Inflammatory macrophage treated with lipopolysaccharide for 4 hours (primary cell): ENCODE data around the gene UNC45B.
"Not testable (repeated sequence)": the region's sequence is repeated elsewhere in the genome, so short reads cannot be mapped to it uniquely, and the experiment has no call there.

ENCODE experiments used
- DNase-seq: peaks from one replicate; pipeline ENCODE4 v3.0.0-alpha.2; 2020

The UNC45B gene

GRCh38 chr17:35141681-35142466, 5.7 kb upstream of the UNC45B start, which contains the start of gene NLE1:
Gene NLE1 (minus strand): TSS chr17:35142303. CDS start chr17:35142275, 28 bp downstream.
- DNase-seq: peak; percentile 69

DNA sequence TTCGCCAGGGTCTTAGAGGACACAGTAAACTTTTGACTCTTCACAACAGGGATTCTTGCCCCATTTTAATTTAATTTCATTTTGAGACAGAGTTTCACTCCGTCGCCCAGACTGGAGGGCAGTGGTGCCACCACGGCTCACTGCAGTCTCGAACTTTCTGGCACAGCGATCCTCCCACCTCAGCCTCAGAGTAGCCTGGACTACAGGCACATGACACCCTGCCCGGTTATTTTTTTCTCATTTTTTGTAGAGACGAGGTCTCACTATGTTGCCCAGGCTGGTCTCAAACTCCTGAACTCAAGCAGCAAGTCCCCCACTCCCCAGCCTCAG, 5.2 kb upstream of the UNC45B start:
- no peak for DNase-seq

- DNase-seq: no peak
Measured at GRCh38 chr17:35144840-35145239, 2.8 kb upstream of the UNC45B start.

- no peak for DNase-seq
Measured at GRCh38 chr17:35146214-35146833, 1.3 kb upstream of the UNC45B start.

GRCh38 chr17:35148144-35148543, 527 bp downstream of the UNC45B start:
- no peak for DNase-seq

DNA sequence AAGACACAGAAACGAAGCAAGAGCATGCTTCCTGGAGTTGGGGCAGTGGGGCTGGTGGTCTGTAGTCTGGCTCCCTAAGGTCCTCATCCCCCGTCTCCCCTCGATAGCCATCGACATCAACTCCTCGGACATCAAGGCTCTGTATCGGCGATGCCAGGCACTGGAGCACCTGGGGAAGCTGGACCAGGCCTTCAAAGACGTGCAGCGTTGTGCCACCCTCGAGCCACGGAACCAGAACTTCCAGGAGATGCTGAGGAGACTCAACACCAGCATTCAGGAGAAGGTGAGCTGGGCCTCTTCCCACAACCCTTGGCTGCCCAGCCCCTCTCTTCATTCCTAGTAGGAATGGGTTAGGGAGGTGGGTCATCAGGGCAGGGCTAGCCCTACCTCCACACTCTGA, 2.3 kb downstream of the UNC45B start:
- no peak for DNase-seq

DNA sequence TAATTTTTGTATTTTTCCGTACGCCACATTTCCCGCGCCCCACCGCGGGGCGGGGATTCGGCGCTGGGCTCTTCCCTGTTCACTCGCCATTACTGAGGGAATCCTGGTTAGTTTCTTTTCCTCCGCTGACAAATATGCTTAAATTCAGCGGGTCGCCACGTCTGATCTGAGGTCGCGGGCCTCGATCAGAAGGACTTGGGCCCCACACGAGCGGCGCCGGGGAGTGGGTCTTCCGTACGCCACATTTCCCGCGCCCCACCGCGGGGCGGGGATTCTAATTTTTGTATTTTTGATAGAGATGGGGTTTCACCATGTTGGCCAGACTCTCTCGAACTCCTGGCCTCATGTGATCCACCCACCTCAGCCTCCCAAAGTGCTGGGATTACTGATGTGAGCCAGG, 3.5 kb downstream of the UNC45B start:
- DNase-seq: not testable (repeated sequence)

DNA sequence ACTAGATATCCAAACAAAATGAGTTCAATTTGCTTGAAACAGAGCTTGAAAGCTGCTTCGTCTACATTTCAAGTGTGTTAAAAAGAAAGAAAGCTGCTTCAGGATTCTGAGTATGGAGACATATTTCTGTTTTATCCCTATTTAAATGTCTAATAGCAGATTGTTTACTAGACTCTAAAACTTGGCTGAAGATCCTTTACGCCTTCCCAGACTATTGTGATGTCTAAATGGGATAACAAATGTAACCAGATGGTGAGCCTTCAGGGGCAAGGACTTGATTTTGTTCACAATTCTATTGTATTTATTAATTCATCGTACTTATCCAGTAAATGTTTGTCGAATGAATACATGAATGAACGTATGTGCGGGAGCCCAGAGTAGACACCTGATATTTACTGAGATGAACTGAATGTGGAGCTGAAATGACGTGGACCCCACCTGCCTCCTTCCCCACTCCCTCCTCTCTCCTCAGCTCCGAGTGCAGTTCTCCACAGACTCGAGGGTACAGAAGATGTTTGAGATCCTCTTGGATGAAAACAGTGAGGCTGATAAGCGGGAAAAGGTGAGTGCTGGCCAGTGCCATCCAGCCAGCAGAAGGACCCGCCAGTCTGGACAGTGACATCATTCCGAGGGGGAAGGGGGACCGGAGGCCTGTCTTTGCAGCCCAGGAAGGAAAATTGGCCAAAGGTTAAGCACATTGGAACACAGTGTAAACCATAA, 5.0 kb downstream of the UNC45B start:
- DNase-seq: no peak

GRCh38 chr17:35154196-35155165, 6.9 kb downstream of the UNC45B start:
- DNase-seq: no peak

DNA sequence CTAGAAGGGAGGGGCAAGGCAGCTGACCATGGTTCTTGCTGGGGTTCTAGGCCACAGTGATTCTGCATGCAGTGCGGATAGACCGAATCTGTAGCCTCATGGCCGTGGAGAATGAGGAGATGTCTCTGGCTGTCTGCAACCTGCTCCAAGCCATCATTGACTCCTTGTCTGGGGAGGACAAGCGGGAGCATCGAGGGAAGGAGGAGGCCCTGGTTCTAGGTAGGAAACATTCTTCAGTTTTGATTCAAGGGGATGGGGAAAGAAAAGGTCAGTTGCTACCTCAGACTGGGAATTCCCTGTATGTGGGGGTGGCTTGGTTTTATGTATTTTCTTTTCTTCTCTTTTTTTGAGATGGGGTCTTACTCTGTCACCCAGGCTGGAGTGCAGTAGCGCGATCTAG, 7.6 kb downstream of the UNC45B start:
- DNase-seq: no peak

DNA sequence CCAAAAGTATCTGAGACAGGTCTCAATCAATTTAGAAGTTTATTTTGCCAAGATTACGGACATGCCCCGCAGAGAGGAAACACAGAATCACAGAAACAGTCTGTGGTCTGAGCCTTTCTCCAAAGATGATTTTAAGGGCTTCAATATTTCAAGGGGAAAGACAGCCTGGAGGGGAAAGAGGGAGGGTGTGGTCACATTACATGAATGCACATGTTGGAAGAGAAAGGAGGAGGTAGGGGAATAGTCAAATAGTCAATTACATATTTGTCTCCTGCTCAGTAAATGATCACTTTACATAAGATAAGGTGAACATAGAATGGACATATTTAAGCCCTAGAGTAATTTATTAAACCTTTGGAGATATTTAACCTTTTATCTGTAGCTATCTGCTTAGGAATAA, 12.3 kb downstream of the UNC45B start:
- DNase-seq: no peak

- no peak for DNase-seq
Measured at GRCh38 chr17:35160354-35161201, 13.0 kb downstream of the UNC45B start.

GRCh38 chr17:35161281-35161761, 13.7 kb downstream of the UNC45B start:
- no peak for DNase-seq

DNA sequence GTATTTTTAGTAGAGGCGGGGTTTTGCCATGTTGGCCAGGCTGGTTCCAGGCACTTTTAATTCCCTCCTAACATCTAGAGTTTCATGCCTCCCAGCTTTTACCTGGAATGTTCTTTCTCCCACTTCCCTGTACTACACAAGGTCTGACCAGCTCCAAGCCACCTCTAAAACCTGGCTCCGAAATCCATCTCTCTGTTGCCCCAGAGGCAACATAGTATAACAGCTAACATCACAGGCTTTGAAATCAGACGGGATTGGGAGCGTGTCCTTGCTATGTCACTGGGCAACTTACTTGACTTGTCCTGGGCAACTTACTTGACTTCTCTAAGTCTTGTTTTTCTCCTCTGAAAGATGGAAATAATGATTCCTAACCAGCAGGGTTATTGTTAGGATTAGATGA, 15.1 kb downstream of the UNC45B start:
- DNase-seq: no peak

DNA sequence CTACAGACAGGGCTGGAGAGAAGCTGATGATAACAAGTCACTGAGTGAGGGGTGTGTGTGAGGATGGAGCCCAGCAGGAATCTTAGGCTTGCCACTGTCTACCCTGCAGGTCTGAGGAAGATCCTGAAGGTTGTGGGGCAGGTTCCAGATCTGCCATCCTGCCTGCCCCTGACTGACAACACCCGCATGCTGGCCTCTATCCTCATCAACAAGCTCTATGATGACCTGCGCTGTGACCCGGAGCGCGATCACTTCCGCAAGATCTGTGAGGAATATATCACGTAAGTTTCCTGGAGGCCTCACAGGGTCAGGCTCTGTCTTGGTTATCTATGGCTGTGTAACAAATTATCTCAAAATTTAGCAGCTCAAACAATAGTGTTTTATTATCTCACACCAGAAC, 16.3 kb downstream of the UNC45B start:
- no peak for DNase-seq

DNA sequence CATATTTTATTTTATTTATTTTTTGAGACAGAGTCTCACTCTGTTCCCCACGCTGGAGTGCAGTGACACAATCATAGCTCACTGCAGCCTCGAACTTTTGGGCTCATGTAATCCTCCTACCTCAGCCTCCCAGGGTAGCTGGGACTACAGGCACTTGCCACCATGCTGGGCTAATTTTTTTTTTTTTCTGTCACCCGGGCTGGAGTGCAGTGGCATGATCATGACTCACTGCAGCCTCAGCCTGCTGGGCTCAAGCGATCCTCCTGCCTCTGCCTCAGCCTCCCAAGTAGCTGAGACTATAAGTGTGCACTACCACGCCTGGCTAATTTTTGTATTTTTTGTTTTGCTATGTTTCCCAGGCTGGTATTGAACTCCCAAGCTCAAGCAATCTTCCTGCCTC, 17.1 kb downstream of the UNC45B start:
- no peak for DNase-seq

GRCh38 chr17:35166526-35166925, 18.9 kb downstream of the UNC45B start:
- no peak for DNase-seq

- no peak for DNase-seq
Measured at GRCh38 chr17:35167046-35167445, 19.4 kb downstream of the UNC45B start.

DNA sequence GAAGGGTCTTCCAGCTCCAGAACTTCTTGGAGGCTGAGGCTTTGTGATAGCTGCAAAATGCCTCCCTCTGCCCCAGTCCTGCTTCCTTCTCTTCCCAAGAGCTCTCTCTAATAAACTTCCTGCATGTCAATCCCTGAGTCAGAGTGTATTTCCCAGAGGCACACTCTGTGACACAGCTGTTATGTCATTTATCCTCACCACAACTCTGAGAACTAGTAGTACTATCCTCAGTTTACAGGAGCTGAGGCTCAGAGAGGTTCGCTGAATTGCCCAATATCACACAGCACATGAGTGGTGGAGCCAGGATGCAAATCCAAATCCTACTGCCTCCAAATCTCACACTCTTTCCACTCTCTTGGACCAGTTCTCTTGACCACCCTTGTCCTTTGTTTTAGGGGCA, 20.0 kb downstream of the UNC45B start:
- DNase-seq: no peak

GRCh38 chr17:35169835-35170363, 22.3 kb downstream of the UNC45B start:
- DNase-seq: no peak
